Esophagus muscularis mucosa (tissue), 4 donors: ENCODE measurements around the gene COG5. TPM values are rescaled to one million over a fixed set of nuclear protein-coding genes. Genes with fewer than 3 reads are reported as not detected.

Source experiments
- DNase-seq: peaks from one replicate; pipeline ENCODE4 v3.0.0-alpha.2; 2017; ENCODE audit errors: extremely low spot score
- H3K27ac ChIP-seq, 4 donors: fragments of 200-600 bp; sonication (generic); replicated peaks in 1 of 4; 1 replicate in 3 of 4; 2 replicates in 1 of 4; pipeline ENCODE4 v1.5.1; 2016 to 2019; ENCODE audit warnings: mild to moderate bottlenecking in 1 of 4
- H3K27me3 ChIP-seq, 4 donors: fragments of 200-600 bp; sonication (generic); one replicate each; pipeline versions ENCODE4 v1.5.1 to v1.6.0; 2016 to 2019
- H3K36me3 ChIP-seq, 4 donors: fragments of 200-600 bp; sonication (generic); one replicate each; pipeline ENCODE4 v1.5.1; 2016 to 2019
- H3K4me1 ChIP-seq, 4 donors: fragments of 200-600 bp; sonication (generic); one replicate each; pipeline ENCODE4 v1.5.1; 2016 to 2019
- H3K4me3 ChIP-seq, 4 donors: fragments of 200-600 bp; sonication (generic); 1 replicate in 2 of 4; 2 replicates in 2 of 4; pipeline ENCODE4 v1.5.1; 2016 to 2019; ENCODE audit warnings: mild to moderate bottlenecking in 4 of 4, moderate library complexity in 1 of 4
- H3K9me3 ChIP-seq, 4 donors: fragments of 200-600 bp; sonication (generic); 1 replicate in 3 of 4; 2 replicates in 1 of 4; pipeline ENCODE4 v1.5.1; 2016 to 2019
- EP300 ChIP-seq: sonication (generic); formaldehyde crosslinking; IDR thresholded peaks from one replicate; pipeline ENCODE4 v1.6.1; 2017; ENCODE audit warnings: antibody characterized with exemption
- POLR2A ChIP-seq: fragments of 450-650 bp; IDR thresholded peaks from one replicate; pipeline ENCODE4 v1.6.1; 2017; ENCODE audit warnings: antibody characterized with exemption, moderate library complexity, mild to moderate bottlenecking, low read depth
- POLR2AphosphoS5 ChIP-seq, 2 donors: sonication (generic); formaldehyde crosslinking; IDR thresholded peaks; one replicate each; pipeline ENCODE4 v1.6.1; 2017; ENCODE audit warnings: antibody characterized with exemption in 2 of 2
- WGBS: methylation state at CpG from one replicate; pipeline ENCODE4 v1.1.5; 2018; 5-methylcytosine and 5-hydroxymethylcytosine counted together
- intact Hi-C: fragments of 100-400 bp; cut with DNase I; formaldehyde crosslinking; loops from one replicate; pipeline ENCODE4 v1.15.1; 2023
- total RNA-seq, 4 donors: library from RNA; depleted of rRNA; stranded (reverse); fragments of >200 nt; gene quantifications; one replicate each; pipeline versions ENCODE4 v1.1.0 to v1.2.1, GENCODE V29; 2016
- TF ChIP-seq, protein P1 (sequence below), 3 experiments: fragments of 200-600 bp in 2 of 3; fragments of 450-650 bp in 1 of 3; sonication (generic) in 2 of 3; IDR thresholded peaks; one replicate each; pipeline ENCODE4 v1.5.1; 2017 to 2019; ENCODE audit warnings: antibody characterized with exemption in 3 of 3, mild to moderate bottlenecking in 2 of 3, moderate library complexity in 1 of 3

Gene COG5
- total RNA-seq, 4 donors from 2014 or later: 20.3 to 33.4 (median 24.9) TPM

DNA sequence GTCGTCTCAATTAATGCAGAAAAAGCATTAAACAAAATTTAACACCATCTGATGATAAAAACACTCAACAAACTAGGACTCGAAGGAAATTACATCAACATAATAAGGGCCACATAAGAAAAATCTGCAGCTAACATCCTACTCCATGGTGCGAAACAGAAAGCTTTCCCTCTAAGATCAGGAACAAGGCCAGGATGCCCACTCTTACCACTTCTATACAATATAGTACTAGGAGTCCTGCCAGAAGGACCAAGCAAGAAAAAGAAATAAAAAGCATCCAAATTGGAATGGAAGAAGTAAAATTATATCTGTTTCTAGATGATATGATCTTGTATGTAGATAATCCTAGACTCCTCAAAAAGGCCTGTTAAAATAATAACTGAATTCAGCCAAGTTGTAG, 237.7 kb downstream of the COG5 start:
- intact Hi-C loops: no loop called here
- H3K27me3 ChIP-seq: no peaks in the 10 kb centered on the region
- H3K4me1 ChIP-seq: no peaks in the 10 kb centered on the region
- no peak for DNase-seq
- no peak overlapping the region for H3K27ac ChIP-seq
- H3K4me3 ChIP-seq: no peak overlapping the region
- TF ChIP-seq, protein P1, sequence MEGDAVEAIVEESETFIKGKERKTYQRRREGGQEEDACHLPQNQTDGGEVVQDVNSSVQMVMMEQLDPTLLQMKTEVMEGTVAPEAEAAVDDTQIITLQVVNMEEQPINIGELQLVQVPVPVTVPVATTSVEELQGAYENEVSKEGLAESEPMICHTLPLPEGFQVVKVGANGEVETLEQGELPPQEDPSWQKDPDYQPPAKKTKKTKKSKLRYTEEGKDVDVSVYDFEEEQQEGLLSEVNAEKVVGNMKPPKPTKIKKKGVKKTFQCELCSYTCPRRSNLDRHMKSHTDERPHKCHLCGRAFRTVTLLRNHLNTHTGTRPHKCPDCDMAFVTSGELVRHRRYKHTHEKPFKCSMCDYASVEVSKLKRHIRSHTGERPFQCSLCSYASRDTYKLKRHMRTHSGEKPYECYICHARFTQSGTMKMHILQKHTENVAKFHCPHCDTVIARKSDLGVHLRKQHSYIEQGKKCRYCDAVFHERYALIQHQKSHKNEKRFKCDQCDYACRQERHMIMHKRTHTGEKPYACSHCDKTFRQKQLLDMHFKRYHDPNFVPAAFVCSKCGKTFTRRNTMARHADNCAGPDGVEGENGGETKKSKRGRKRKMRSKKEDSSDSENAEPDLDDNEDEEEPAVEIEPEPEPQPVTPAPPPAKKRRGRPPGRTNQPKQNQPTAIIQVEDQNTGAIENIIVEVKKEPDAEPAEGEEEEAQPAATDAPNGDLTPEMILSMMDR (IDR thresholded peaks at IDR 0.05): no peak
- TF ChIP-seq POLR2A (no peak), EP300 (no peak), POLR2AphosphoS5 (IDR thresholded peaks at IDR 0.05) (no peak)
- WGBS: 98% methylated on average over 3 of the region's 3 CpGs
- peaks cover 0 to 9% (median 0%) of the 10 kb centered on the region in 4 donors for H3K36me3 ChIP-seq
- H3K9me3 ChIP-seq: no peaks in the 10 kb centered on the region

DNA sequence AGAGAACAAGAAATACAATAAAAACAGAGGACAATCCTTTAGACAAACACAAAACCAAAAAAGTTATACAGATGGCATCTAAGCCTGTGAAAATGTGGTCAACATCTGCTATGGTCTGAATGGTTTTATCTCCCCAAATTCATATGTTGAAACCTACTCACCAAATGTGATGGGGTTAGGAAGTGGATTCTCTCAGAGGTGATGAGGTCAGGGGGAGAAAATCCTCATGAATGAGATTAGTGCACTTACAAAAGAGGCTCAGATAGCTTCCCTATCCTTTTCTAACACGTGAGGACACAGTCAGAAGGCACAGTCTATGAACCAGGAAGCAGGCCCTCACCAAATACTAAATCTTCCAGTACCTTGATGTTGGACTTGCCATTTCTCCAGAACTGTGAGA, 241.7 kb downstream of the COG5 start:
- intact Hi-C loops: no loop called here
- H3K27ac ChIP-seq: no peak overlapping the region

DNA sequence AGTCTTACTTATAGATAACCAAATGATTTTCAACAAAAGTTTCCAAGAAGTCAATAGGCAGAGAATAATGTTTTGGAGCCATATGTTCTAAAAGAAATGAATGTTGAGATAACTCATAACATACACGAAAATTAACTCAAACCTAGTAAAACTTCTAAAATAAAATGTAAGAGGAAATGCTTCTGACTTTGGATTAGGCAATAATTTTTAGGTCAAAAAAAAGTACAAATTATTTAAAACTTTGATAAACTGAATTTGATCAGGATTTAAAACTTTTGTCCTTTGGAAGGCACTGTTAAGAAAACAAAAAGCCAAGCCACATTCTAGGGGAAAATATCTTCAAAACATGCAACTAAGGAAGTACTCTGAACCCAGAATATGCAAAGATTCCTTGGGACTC, 242.1 kb downstream of the COG5 start:
- intact Hi-C loops: no loop called here
- peaks cover 0 to 5% (median 0%) of the 10 kb centered on the region in 4 donors for H3K36me3 ChIP-seq
- no peaks in the 10 kb centered on the region for H3K27me3 ChIP-seq
- 97% methylated on average over 1 of the region's 1 CpG for WGBS
- no peak overlapping the region for H3K4me3 ChIP-seq
- no peak for DNase-seq
- H3K9me3 ChIP-seq: no peaks in the 10 kb centered on the region
- no peaks in the 10 kb centered on the region for H3K4me1 ChIP-seq
- no peak overlapping the region for H3K27ac ChIP-seq
- no peak for TF ChIP-seq EP300
- TF ChIP-seq, protein P1 (IDR thresholded peaks at IDR 0.05): no peak

More for the DNA sequence above, 241.7 kb downstream of the COG5 start:
- WGBS: 79% methylated on average over 1 of the region's 1 CpG
- no peak for TF ChIP-seq POLR2AphosphoS5 (IDR thresholded peaks at IDR 0.05)
- TF ChIP-seq, protein P1 (IDR thresholded peaks at IDR 0.05): no peak
- TF ChIP-seq EP300: no peak
- TF ChIP-seq POLR2A: no peak
- Histone ChIP-seq H3K36me3 (peaks cover 0 to 5% (median 0%) of the 10 kb centered on the region in 4 donors), H3K9me3 (no peaks in the 10 kb centered on the region), H3K4me3 (no peak overlapping the region), H3K4me1 (no peaks in the 10 kb centered on the region), H3K27me3 (no peaks in the 10 kb centered on the region)
- no peak for DNase-seq

DNA sequence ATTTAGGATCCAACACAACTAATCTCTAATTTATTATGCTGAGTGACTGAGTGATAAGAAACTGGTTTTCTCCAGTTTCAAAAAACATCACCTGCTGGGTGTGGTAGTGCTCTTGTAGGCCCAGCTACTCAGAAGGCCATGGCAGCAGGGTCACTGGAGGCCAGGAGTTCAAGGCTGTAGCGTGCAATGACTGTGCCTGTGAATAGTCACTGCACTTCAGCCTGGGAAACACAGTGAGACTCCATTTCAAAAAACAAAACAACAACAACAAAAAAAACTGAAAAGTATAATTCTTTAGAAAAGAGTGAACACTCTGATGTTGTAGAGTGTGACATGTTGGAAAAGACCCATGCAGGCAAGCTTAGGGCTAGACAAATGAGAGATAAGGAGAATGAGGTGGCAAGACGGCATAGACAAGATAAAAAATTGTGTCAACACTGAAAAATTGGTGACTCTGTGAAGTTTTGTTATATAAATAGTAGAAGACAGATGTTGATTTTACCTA, 243.9 kb downstream of the COG5 start:
- peaks cover 0 to 7% (median 0%) of the 10 kb centered on the region in 4 donors for H3K4me1 ChIP-seq
- DNase-seq: no peak
- H3K27me3 ChIP-seq: no peaks in the 10 kb centered on the region
- no peaks in the 10 kb centered on the region for H3K9me3 ChIP-seq
- H3K4me3 ChIP-seq: no peak overlapping the region
- intact Hi-C loops: no loop called here
- TF ChIP-seq EP300 (no peak), POLR2AphosphoS5 (IDR thresholded peaks at IDR 0.05) (no peak)
- peaks cover 0 to 5% (median 0%) of the 10 kb centered on the region in 4 donors for H3K36me3 ChIP-seq
- WGBS: 88% methylated on average over 2 of the region's 2 CpGs
- H3K27ac ChIP-seq: no peak overlapping the region

DNA sequence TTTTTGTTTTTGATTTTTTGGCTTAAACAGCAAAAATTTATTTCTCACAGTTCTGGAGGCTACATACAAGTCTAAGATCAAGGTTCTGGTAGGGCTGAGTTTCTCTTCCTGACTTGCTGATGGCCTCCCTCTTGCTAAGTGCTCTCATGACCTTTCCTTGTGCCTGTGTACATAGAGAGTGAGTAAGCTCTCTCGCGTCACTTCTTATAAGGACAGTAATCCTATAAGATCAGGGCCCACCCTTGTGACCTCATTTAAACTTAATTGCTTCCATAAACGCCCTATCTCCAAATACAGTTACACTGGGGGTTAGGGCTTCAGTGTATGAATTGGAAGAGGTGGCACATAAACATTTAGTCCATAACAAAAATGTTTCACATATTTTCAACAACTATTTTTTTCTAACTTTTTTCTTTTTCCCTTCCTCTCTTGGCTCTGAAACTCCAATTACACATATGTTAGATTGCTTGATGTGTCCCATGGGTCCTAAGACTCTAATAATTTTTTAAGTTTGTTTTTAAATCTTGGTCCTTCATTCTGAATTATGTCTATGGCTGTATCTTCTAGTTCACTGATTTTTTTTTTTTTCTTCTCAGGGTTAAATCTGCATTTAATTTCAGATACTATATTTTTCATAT, 245.1 kb downstream of the COG5 start:
- WGBS: 90% methylated on average over 3 of the region's 3 CpGs
- Histone ChIP-seq H3K4me3 (no peak overlapping the region), H3K27me3 (no peaks in the 10 kb centered on the region), H3K27ac (no peak overlapping the region), H3K4me1 (peaks cover 0 to 7% (median 0%) of the 10 kb centered on the region in 4 donors), H3K9me3 (no peaks in the 10 kb centered on the region), H3K36me3 (peaks cover 0 to 5% (median 0%) of the 10 kb centered on the region in 4 donors)
- DNase-seq: no peak
- intact Hi-C loops: no loop called here
- no peak for TF ChIP-seq POLR2A
- no peak for TF ChIP-seq EP300
- no peak for TF ChIP-seq POLR2AphosphoS5 (IDR thresholded peaks at IDR 0.05)
- TF ChIP-seq, protein P1 (IDR thresholded peaks at IDR 0.05): no peak
